Endothelial cell of umbilical vein (primary cell): ENCODE results near the gene LTO1.

ENCODE experiments used
- EZH2 ChIP-seq: IDR thresholded peaks from 2 replicates; pipeline ENCODE4 v1.6.1; 2012; ENCODE audit warnings: borderline replicate concordance, low read depth, mild to moderate bottlenecking, moderate library complexity, low read length, inconsistent platforms; ENCODE audit not compliant: severe bottlenecking
- FOS ChIP-seq: IDR thresholded peaks from 2 replicates; pipeline ENCODE4 v1.6.1; 2011; ENCODE audit warnings: mild to moderate bottlenecking, low read length, moderate library complexity, borderline replicate concordance; ENCODE audit not compliant: insufficient read depth
- GATA2 ChIP-seq: IDR thresholded peaks from 2 replicates; pipeline ENCODE4 v1.7.0; 2011; ENCODE audit warnings: low read depth, mild to moderate bottlenecking, moderate library complexity, mixed read lengths, low read length; ENCODE audit not compliant: insufficient read length, insufficient read depth
- JUN ChIP-seq: IDR thresholded peaks from 2 replicates; pipeline ENCODE4 v1.6.1; 2011; ENCODE audit warnings: borderline replicate concordance, low read depth; ENCODE audit not compliant: insufficient read length, insufficient read depth
- MYC ChIP-seq: IDR thresholded peaks from one replicate; pipeline ENCODE4 v1.6.1; 2011; ENCODE audit warnings: mild to moderate bottlenecking, low read depth, low read length
- POLR2A ChIP-seq: IDR thresholded peaks from 2 replicates; pipeline ENCODE4 v1.6.1; 2012; ENCODE audit warnings: low read depth, mild to moderate bottlenecking, control low read depth, low read length
- POLR2AphosphoS5 ChIP-seq: IDR thresholded peaks from 2 replicates; pipeline ENCODE4 v1.6.1; 2012; ENCODE audit warnings: low read depth, mild to moderate bottlenecking, control low read depth, low read length, moderate library complexity; ENCODE audit not compliant: insufficient read depth
- TF ChIP-seq, protein P1 (sequence below), 2 donors: IDR thresholded peaks; 1 replicate in 1 of 2; 2 replicates in 1 of 2; pipeline ENCODE4 v1.5.1; 2011; ENCODE audit warnings: low read length in 2 of 2, mild to moderate bottlenecking in 2 of 2, moderate library complexity in 2 of 2, control low read depth in 1 of 2, inconsistent platforms in 1 of 2, low read depth in 1 of 2; ENCODE audit not compliant: insufficient read depth in 1 of 2; ENCODE audit errors: extremely low read depth in 1 of 2
- TF ChIP-seq, protein P2 (sequence below): IDR thresholded peaks from 2 replicates; pipeline ENCODE4 v1.6.1; 2011; ENCODE audit not compliant: insufficient read depth, insufficient read length

DNA sequence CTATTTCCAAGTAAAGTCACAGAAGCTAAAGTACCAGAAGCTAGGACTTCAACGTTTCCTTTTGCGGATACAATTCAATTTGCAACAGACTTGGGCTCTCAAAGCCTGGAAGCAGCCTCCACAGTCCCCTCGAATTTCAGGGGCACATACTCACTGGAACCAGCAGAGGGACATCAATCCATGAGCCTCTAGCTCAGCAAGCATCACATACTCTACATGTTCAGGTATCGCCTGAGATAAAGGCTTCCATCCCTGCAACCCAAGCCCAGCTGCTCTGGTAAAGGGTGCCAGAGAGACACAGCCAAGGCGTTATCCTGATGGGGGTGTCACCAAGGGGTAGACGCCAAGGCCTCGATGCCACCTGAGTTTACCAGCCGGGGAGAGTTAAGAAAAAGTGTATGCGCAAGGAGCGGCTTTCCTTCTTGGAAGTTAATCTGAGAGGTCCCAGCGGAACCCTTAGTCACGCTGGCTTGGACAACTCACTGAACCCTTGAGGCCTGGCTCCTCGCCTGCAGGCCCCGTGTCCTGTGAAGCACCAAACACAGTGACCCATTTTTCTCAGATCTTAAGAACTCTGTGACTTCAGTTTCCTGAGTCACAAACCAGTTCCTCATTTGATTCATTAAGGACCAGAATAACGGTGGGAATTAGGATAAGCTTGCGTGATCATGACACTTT lies 13.0 kb downstream of the LTO1 start:
- TF ChIP-seq FOS (no peak), POLR2A (no peak), POLR2AphosphoS5 (no peak), GATA2 (no peak), EZH2 (no peak), MYC (no peak), JUN (no peak)
- TF ChIP-seq, protein P1, sequence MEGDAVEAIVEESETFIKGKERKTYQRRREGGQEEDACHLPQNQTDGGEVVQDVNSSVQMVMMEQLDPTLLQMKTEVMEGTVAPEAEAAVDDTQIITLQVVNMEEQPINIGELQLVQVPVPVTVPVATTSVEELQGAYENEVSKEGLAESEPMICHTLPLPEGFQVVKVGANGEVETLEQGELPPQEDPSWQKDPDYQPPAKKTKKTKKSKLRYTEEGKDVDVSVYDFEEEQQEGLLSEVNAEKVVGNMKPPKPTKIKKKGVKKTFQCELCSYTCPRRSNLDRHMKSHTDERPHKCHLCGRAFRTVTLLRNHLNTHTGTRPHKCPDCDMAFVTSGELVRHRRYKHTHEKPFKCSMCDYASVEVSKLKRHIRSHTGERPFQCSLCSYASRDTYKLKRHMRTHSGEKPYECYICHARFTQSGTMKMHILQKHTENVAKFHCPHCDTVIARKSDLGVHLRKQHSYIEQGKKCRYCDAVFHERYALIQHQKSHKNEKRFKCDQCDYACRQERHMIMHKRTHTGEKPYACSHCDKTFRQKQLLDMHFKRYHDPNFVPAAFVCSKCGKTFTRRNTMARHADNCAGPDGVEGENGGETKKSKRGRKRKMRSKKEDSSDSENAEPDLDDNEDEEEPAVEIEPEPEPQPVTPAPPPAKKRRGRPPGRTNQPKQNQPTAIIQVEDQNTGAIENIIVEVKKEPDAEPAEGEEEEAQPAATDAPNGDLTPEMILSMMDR (IDR thresholded peaks at IDR 0.05; ENCODE audit: extremely low read depth in 1 of 2, insufficient read depth in 1 of 2, low read depth in 1 of 2, low read length in 2 of 2), result peak in 1 of 2 donors; percentile 4
- TF ChIP-seq, protein P2, sequence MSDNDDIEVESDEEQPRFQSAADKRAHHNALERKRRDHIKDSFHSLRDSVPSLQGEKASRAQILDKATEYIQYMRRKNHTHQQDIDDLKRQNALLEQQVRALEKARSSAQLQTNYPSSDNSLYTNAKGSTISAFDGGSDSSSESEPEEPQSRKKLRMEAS, result no peak
